M059J (cell line): ENCODE data around the gene NIM1K. TPM values are rescaled to one million over a fixed set of nuclear protein-coding genes. Genes with fewer than 3 reads are reported as not detected.
"Not testable (repeated sequence)": the region's sequence is repeated elsewhere in the genome, so short reads cannot be mapped to it uniquely, and the experiment has no call there.

Experiments used
- DNase-seq: peaks from one replicate; pipeline ENCODE4 v3.0.0-alpha.2; 2012; ENCODE audit warnings: low read depth
- total RNA-seq: library from RNA; depleted of rRNA; stranded (reverse); fragments of >200 nt; shearing (Covaris generic); gene quantifications from 2 replicates; pipeline ENCODE4 v1.2.3, GENCODE V29; 2014

Gene NIM1K
- total RNA-seq, 1 experiment from 2014 or later: 1.1 TPM

DNA sequence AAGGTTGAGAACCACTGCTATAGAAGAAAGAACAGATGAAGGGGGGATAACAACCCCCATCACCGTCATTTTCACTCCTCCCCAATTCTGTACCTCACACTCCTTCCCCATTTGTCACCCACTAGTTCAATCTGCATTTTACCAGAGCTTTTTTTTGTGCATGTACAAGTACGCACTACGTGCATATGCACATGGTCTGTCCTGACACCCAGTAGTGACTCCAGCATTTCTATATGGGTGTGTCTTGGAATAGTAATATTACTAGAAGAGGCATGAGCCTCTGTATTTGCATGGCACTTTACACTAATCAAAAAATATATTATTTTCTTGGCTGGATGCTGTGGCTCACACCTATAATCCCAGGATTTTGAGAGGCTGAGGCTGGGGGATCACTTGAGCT is 38.7 kb downstream of the NIM1K start:
- DNase-seq: no peak

DNA sequence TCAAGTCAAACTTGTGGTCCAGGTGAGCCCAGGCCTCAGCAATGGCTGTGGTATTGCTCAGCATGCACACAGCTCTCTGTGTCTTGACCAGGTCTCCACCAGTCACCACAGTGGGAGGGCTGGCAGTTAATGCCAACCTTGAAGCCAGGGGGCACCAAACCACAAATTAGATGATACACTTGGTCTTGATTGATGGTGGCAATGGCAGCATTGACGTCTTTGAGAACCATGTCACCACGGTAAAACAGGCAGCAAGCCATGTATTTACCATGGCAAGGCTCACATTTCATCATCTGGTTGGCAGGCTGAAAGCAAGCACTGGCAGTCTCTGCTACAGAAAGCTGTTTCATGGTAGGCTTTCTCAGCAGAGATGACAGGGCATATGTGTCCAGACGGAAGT is 40.0 kb downstream of the NIM1K start:
- peak; percentile 48 for DNase-seq

DNA sequence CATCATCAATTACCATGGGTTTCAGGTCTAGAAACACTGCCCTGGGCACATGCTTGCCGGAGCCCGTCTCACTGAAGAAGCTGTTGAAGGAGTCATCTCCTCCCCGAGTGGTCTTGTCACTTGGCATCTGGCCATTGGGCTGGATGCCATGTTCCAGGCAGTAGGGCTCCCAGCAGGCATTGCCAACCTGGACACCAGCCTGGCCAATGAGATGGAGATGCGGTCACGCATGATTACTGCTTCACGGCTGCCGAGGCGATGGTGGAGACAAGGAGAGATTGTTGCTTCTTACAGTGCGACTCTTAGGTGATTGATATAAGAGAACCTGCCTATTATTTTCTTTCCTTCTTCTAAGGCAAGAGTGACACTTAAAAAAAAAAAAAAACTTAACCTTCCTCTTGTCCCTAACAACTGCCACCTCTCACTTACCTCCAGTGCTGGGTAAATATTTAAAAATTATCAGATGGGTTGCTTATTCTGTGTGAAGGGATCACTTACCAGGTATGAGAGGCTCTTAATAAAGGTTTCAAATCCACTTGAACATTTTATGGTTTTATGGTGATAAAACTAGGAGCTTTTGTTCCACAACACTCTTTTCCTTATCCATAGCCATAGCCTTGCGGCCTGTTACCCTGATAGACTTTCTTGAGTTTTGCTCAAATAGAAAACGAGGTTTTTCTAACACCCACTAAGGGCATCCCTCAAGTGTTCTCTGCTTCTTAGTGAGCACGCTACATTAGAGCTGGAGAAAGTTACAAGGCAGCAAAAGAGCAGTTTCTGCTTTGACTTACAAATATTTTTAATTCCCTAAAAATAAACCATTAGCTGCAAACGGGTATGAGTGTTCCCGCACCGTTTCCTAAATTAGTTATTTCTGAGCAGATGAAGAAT is 41.2 kb downstream of the NIM1K start:
- no peak for DNase-seq

DNA sequence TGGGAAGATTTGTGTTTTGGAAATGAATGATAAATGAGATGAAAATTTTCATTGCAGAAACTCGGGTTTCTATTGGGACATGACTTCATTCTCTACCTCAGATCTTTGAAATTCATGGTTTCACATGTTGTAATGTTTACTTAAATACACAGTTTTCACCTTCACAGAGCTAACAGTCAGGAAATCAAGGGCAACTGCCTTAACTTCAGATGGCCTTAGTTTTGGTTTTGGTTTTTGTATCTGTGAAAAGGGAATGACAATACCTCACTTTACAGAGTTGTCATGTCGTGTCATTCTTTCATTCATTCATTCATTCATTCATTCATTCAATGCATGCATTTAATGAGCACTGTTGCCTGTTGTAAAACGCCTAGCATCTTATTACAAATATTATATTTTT is 41.9 kb downstream of the NIM1K start:
- no peak for DNase-seq

DNA sequence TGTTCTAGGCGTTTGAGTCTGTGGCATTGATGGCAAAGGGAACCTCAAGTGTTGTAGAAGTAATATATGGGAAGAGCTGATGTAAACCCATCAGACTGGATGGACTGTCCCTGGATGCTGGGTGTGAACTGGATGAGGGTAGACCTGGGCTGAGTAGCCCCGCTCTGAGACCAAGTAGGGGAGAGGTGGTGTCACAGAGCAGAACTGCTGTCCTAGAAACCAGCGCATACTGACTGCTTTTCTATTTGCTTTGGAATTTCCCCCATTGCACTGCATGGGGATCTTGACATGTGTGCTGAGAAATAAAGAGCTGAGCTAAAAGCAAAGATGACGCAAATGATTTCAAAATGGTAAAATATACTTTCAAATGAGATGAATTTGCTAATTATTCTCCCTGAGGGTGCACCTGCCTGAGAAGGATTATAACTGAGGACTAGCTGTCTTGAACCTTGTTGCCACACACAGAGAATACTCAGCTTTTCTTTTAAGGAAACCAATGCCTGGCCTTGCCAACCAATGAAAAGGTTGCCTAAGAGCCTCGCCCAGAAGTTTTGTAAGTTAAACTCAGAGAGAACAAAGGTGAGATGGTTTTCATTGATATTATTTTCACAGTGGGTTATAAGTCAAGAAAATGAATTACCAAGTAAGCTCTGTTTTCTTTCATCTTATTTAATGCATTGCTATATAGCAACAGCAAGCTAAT is 44.8 kb downstream of the NIM1K start:
- no peak for DNase-seq

DNA sequence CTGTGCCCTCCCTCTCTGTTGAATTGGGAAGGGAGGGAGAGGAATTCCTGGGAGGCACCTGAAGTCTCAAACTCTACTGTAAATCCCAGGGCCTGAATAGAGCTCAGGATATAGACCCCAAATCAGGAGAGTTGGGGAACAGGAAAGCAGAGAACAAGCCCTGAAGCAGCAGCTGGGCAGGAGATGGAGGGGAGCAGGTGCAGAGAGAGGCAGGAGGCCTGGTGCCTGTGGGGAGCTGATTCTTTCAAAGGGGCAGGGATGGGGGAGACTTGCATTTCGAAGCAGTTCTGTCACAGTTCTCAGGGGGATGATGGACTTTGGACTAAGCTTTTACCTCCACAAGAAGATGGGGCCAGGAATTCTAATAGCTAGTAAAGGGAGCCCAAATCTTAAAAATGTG is 50.2 kb downstream of the NIM1K start:
- DNase-seq: no peak

DNA sequence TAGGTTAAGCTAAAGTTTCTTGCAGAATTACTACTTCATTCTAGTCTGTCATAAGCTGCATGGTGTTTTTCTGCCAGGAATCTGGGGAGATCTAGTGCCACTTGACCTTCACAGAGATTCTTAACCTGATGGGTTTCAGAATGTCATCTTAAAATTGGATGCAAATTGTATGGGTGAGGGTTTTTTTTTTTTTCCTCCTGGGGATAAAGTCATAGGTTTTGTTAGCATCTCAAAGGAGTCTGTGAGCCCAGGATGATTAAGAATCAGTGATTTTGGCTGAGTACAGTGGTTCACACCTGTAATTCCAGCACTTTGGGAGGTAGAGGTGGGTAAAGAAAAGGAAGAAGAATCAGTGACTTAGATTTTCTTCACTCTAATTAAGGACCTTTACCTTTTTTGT is 51.2 kb downstream of the NIM1K start:
- no peak for DNase-seq

DNA sequence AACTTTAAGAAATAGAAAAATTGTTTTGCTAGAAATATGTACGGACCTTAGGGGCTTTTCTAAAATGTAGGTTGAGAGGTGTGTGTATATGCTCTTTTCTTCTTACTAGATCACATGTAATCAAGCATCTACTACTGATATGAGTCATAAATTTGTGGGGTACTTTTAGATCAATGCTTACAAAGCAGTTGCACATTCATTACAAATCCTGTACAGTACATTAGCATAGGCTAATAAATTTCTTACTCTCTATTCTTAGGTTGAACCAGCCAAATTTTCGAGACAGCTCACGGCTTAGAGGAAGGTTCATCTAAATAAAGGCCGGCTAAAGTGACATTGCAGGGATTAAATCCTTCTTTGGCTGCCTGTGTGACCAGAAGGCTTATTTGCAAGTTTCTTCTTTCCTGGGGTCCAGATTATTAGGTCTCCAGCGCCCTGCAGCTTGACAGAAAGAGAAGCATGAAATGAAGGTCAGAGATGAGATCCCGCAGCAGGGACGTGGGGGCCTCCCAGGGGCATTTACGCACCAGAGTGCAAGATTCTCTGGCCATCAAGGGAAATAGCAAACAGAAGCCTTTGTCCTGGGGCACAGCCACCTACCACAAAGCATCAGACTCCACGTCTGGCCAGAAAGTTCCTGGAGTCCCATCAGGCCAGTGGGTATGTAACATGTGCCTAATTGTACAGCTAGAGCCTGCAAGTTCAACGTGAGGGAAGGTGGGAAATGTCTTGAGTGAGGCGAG is 53.0 kb downstream of the NIM1K start:
- no peak for DNase-seq

DNA sequence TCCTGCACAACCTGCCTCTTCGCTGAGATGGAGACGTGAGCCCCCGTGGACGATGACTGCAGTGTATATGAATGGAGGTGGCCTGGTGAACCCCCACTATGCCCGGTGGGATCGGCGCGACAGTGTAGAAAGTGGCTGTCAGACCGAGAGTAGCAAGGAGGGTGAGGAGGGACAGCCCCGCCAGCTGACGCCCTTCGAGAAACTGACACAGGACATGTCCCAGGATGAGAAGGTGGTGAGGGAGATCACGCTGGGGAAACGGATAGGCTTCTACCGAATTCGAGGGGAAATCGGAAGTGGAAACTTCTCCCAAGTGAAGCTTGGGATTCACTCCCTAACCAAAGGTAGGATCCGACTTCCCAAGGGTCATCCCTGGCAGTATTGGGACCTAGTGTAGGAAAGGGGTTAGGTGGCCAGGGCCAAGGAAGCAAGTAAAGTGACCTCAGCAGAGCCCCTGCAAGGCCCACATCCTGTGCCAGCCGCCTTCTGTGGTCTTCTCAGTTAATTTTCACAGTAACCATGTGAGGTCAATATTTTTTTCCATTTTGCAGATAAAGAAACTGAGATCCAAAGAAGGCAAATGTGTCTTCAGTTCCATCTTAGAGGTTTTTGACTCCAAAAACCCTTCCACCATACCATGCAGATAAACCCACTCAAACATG is 53.8 kb downstream of the NIM1K start:
- DNase-seq: no peak

DNA sequence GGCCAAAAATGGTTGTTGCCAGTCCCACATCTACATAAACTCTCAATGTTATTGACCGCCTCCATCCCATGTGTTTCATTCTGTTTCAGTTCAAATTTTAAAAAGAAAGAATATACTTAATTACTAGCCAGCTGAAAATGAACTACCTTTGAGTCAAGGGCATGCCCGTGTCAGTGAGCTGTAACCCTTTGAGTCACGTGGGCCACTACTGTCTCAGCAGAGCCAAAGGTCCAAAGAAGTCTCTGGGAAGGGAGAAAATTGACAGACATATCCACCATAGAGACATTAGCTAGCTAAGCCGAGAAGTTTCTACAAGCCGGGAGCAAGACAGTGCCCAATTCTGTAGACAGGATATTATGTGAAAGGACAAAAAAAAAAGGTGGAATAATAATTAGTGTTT is 59.7 kb downstream of the NIM1K start:
- no peak for DNase-seq

DNA sequence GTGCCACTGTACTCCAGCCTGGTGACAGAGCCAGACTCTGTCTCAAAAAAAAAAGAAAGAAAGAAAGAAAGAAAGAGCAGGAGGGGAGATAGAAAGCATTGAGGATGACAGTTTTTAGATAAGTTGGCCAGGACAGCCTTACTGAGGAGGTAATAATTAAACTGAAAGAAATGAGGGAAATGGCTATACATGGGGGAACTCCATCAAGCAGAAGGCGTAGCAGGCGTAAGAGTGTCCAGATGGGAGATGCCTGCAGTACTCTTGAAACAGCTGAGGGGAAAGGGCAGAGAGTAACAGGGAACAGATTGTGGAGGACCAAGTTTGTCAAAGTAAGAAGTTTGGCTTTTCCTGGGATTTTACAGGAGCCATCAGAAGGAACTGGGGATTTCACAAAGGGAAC is 63.7 kb downstream of the NIM1K start:
- DNase-seq: no peak

DNA sequence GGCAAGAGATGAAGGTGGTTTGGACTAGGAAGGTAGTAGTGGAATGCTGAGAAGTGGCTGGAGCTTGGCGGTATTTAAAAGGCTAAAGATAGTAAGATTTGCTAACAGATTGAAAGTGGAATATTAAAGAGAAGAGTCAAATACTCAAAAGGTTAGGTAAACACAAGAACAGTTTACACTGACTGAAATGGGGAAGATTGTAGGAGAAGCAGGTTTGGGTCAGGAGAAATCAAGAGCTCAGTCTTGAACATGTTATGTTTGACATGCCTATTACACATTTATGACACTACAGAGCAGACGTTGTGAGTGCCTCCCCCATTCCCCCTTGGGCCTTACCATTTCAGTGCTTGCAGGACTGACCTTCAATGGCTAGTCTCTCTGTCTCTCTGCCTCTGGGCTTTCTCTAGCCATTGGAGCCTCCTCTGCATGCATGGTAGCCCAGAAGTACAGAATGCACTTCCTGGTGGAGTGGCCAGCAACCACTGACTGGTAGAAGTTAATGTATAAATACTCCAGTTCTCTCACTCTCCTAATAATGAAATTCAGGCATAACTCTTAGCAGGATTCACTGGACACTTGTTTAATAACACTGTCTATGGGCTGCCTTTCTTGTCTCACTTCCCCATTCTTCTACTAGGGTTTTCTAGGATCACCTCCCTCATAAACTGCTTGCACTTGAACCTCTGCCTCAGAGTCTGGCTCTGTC is 64.4 kb downstream of the NIM1K start:
- DNase-seq: no peak

DNA sequence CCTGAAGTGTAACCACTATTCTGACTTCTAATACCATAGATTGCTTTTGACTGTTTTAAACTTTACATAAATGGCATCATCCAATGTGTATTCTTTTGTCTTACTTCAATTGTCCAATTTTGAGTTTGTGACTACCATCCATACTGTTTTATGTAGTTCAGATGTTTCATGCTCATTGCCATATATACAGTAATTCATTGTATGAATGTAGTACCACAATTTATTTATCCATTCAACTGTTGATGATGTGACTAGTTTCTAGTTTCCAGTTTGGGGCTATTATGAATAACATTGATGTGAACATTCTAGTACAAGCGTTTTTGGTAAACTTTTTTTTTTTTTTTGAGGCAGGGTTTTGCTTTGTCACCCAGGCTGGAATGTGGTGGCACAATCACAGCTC is 66.1 kb downstream of the NIM1K start:
- DNase-seq: no peak

DNA sequence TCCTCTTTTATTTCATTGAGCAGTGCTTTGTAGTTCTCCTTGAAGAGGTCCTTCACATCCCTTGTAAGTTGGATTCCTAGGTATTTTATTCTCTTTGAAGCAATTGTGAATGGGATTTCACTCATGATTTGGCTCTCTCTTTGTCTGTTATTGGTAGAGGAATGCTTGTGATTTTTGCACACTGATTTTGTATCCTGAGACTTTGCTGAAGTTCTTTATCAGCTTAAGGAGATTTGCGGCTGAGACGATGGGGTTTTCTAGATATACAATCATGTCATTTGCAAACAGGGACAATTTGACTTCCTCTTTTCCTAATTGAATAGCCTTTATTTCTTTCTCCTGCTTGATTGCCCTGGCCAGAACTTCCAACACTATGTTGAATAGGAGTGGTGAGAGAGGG is 70.2 kb downstream of the NIM1K start:
- not testable (repeated sequence) for DNase-seq

DNA sequence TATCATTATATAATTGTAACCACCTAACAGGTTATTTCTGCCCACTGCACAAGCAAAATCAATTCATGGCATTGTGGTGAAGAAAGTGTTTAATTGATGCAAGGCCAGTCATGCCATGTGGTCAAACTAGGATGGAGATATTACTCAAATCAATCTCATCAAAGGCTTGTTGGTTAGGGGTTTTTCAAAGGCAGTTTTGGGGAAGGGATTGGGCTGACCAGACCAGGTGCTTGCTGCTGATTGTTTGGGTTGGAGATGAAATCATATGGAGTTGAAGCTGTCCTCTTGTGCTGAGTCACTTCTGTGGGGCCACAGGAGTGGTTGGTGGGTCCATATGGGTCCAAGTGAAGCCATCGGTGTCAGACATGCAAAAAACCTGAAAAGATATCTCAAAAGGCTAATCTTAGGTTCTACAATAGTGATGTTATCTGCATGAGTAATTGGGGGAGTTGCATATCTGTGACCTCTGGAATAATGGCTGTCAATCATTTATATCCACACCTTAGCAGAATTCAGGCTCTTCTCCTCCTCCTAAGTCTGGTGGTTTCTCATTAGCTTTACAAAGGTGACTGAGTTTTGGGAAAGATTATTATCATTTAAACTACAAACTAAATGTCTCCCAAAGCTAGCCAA is 76.3 kb downstream of the NIM1K start:
- no peak for DNase-seq

DNA sequence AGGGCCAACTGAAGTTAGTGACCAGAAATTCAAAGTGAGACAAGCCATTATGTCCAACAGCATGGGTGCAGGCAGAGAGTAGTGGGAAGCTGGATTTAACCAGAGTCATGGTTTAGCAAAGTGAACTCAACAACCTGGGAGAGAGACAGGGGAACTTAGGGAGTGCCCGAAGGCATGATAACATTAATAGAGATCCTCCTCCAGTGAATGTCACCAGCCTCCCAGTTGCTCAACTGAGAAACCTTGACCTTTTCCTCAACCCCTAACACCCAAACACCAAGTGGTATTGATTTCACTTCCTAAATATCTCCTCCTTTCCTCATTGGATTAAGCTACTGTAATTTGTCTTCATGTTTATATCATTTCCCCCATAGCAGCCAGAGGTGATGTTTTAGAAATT is 78.6 kb downstream of the NIM1K start:
- DNase-seq: no peak

DNA sequence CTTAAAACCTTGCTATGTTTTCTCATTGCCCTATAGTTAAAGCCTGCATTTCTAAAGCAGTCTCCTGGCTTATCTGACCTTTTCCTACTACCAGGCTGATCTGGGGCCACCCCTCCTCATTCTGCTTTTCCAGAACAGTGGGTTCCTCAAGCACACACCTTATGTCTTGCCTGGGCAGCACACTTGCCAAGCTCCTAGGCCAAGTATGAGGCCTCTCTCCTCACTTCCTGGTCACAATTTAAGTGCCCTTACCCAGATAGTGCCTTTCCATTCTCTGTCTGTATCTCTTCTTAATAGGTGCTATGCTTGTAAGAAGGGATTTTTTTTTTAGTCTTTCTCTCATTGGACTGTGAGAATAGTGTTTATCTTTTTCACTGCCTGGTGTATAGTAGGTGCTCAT is 81.5 kb downstream of the NIM1K start:
- no peak for DNase-seq

DNA sequence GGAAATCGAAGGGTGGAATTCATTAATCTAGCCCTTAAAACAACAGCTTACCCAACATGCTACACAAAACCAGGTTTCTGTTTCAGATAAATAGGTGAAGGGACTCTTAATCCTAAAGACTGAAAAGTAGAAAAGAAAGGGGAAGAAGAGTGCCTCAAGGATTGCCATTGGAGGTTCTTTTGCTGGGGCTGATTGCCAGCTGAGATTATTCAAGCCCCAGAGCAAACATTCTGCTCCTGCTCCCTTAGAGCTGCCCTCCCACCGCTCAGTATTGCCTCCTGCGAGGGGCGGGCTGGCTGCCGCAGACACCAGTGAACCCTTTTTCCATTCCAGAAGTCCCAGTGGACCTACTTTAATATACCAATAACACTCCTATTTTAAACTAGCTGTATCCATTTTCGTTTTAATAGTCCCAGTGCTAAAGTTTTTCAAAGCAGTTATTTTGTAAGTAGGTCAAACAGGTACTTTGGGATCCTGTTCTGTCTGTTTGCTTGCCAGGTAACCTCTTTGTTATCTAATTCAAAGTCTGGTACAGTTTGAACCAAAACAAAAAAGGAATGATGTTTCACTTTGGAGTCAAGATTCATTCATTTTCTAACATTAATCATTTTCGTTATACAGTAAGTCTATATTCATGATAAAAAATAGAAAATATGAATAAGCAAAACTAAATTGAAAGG is 82.5 kb downstream of the NIM1K start:
- no peak for DNase-seq

DNA sequence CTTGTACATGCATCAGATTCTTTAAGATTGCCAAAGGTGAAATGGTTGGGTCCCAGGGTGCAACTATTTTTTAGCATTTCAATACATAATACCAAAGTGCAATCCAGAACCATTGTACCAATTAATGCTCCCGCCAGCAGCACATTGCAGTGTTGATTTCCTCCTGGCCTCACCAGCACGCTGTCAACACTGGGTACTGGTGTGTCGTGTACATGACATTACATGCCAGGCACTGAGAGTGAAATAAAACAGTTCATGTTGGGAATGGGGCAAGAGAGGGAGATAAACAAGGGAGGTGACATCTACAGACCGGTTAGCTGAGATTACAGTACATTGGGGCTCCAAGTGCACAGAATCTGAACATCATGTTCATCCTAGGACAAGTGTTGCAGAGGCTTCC is 83.4 kb downstream of the NIM1K start:
- DNase-seq: no peak

DNA sequence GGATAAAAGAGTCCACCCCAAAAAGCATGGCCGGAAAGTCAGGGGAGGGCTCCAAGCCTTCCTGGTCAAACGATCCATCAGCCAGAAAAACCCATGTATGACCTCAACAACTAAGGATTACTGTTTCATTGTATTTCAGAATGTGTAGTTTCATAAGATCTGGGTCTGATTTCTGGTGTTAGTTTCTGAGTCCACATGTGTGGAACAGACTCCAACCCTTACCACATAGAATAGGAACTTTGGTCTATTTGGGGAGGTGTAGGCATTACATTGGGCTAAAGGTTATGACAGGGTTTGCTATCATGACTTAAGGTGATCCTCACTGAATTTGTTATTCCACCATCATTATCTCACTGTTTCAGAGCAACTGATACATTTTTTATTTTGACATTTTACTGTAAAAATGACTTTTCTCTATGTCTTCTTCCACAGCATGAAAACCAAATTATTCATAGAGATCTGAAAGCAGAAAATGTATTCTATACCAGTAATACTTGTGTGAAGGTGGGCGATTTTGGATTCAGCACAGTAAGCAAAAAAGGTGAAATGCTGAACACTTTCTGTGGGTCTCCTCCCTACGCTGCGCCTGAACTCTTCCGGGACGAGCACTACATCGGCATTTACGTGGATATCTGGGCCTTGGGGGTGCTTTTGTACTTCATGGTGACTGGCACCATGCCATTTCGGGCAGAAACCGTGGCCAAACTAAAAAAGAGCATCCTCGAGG is 87.7 kb downstream of the NIM1K start:
- DNase-seq: no peak
